GM11168 (cell line): ENCODE measurements around the gene RAB3C.
"Not testable (repeated sequence)": the region's sequence is repeated elsewhere in the genome, so short reads cannot be mapped to it uniquely, and the experiment has no call there.

Source experiments
- in situ Hi-C: fragments of 300-500 bp; cut with MboI; formaldehyde crosslinking; loops from one replicate; pipeline ENCODE4 v1.12.0; 2022; ENCODE audit warnings: low sequenced_read_pairs; ENCODE audit not compliant: unreplicated experiment

RAB3C gene

GRCh38 chr5:58600613-58601012 lies 17.7 kb downstream of the RAB3C start:
- in situ Hi-C loops = not testable (repeated sequence)

- in situ Hi-C loops = not testable (repeated sequence)
Observed at GRCh38 chr5:58602889-58603288, 20.0 kb downstream of the RAB3C start.

GRCh38 chr5:58606064-58606463 lies 23.2 kb downstream of the RAB3C start:
- in situ Hi-C loops = no loop called here

- in situ Hi-C loops = no loop called here
Observed at GRCh38 chr5:58615972-58616371, 33.1 kb downstream of the RAB3C start.

GRCh38 chr5:58617241-58617640 lies 34.4 kb downstream of the RAB3C start:
- in situ Hi-C loops = no loop called here

GRCh38 chr5:58620336-58620735 lies 37.5 kb downstream of the RAB3C start:
- in situ Hi-C loops = no loop called here

- in situ Hi-C loops = no loop called here
Observed at GRCh38 chr5:58622936-58623871, 40.3 kb downstream of the RAB3C start.

- in situ Hi-C loops = no loop called here
Observed at GRCh38 chr5:58628626-58629025, 45.8 kb downstream of the RAB3C start.

GRCh38 chr5:58629271-58630159 lies 46.6 kb downstream of the RAB3C start:
- in situ Hi-C loops = no loop called here

GRCh38 chr5:58631895-58632294 lies 49.0 kb downstream of the RAB3C start:
- in situ Hi-C loops = no loop called here

GRCh38 chr5:58635416-58635815 lies 52.5 kb downstream of the RAB3C start:
- in situ Hi-C loops = no loop called here

- in situ Hi-C loops = no loop called here
Observed at GRCh38 chr5:58640011-58640410, 57.1 kb downstream of the RAB3C start.

- in situ Hi-C loops = no loop called here
Observed at GRCh38 chr5:58641533-58641932, 58.7 kb downstream of the RAB3C start.

- in situ Hi-C loops = no loop called here
Observed at GRCh38 chr5:58648846-58649245, 66.0 kb downstream of the RAB3C start.

- in situ Hi-C loops = no loop called here
Observed at GRCh38 chr5:58649716-58650115, 66.8 kb downstream of the RAB3C start.

- in situ Hi-C loops = no loop called here
Observed at GRCh38 chr5:58653521-58653920, 70.6 kb downstream of the RAB3C start.

- in situ Hi-C loops = no loop called here
Observed at GRCh38 chr5:58666141-58666540, 83.3 kb downstream of the RAB3C start.

GRCh38 chr5:58666598-58667581 lies 84.0 kb downstream of the RAB3C start:
- in situ Hi-C loops = no loop called here

GRCh38 chr5:58670582-58670981 lies 87.7 kb downstream of the RAB3C start:
- in situ Hi-C loops = no loop called here

- in situ Hi-C loops = no loop called here
Observed at GRCh38 chr5:58671155-58671554, 88.3 kb downstream of the RAB3C start.
